Measurements from ENCODE around the gene HHAT.

The HHAT gene

DNA sequence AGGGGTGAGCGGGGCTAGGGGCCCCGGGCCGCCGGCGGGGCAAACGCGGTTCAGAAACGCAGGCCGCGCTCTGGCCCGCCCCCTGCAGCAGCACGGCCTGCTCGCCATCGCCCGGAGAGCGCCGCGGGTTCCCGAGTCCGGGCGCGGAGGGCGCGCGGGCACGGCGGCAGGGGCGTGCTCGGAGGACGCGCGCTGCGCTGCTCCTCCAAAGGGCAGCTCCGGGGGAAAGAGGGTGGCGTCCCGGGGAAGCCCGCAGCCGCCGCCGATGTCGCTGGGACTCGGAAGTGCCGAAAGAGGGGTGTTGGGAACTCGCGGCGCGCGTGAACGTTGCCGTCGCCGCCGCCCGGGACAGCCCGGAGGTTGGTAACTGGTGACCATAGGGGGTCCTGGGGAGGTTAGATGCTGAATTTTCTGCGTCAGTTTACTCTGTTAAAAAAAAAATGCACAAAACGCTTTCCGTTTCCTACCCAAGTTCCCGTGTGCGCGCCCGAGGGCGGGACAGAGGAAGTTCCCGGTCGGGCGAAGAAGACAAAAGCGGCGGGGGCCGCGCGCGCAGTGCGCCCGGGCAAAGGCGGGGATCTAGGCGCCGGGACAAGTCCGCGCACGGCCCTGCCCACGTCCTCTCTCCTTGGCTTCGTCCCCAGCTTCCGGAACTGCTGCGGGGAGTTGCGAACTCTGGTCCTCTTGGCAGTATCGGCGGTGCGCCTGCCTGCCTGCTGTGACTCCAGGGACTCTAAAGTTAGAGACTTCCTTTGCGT is at the start of gene HHAT:
TSS of gene HHAT (plus strand) at position 157 of the 758 bp plus-strand sequence. CDS start 20,074 bp downstream, outside the sequence.
- peak; percentile 65 for DNase-seq

DNA sequence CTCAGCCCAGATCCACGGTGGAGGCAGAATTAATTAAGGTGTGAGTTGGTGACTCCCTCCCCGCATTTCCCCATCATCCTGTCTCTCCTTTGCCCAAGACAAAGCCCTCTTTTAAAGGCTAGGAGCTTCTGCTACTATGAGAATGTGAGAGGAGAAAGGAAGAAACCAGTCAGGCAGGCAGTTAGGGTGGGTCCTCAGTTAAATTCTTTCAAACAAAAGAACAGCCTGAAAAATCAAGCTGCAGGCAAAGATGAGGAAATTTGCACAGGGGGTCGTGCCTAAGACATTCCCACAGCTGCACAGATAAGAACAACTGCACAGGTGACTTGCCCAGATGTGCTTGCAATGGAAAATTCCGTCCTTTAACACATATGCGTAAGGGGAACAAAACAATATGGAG is 48.5 kb upstream of the HHAT start:
- no peak for DNase-seq

DNA sequence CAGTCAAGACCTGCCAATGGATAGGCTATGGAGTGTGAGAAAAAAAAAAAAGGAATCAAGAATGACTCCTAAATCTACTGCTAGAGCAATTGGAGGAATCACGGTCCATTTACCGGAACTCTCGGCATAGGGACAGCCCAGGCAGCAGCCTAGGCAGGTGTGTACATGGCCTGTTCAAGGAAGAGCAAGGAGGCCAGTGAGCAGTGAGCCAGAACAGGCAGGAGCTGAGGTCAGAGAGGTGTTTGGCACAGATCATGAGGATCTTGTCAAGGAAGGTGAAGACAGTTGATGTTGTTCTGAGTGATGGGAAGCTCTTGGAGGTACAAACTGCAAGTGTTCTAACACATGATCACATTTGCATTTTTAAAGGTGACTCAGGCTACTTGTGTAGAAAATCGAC is 40.6 kb upstream of the HHAT start:
- no peak for DNase-seq

DNA sequence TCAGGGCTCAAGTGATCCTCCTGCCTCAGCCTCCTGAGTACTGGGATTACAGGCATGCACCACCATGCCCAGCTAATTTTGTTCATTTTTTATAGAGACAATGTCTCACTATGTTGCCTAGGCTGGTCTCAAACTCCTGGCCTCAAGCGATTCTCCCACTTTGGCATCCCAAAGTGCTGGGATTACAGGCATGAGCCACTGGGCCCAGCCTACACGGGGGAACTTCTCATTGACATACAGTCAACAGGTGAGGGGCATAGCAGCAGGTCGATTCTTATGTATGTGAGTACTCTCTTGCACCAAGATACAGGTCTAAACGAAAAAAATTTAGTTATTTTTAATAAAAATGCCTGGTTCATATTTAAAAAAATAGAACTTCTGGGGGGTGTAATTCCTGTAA is 39.5 kb upstream of the HHAT start:
- DNase-seq, result no peak

DNA sequence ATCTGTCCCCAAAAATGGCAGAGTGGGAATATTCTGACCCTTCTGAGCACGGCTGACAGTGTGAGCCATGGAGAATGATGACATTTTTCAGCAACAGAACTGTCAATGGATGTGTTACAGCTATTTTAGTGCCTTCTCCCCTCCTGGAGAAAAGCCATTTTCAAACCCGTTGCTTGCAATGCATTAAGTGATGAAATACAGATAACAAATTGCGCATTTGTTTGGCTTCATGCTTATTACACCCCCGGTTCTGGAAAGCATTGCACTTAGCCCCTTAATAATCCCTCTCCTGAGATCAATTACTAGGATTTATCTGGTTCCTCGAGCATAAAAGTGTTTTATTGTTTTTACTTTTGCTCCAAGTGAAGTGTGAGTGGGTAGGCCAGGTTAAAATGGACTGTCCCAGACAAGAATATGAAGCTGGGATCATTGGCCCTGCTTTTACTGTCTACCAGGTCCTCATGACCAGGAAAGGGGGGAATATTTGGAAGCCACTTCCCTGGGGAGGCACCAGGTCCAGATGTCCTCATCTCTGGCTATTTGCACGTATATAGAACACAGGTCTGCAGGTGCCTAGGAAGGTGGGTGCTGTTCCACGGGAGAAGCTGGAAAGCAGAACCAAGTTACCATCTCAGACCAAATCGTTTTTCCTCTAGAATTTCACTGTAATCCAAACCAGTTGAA is 37.5 kb upstream of the HHAT start:
- peak; percentile 19 for DNase-seq

DNA sequence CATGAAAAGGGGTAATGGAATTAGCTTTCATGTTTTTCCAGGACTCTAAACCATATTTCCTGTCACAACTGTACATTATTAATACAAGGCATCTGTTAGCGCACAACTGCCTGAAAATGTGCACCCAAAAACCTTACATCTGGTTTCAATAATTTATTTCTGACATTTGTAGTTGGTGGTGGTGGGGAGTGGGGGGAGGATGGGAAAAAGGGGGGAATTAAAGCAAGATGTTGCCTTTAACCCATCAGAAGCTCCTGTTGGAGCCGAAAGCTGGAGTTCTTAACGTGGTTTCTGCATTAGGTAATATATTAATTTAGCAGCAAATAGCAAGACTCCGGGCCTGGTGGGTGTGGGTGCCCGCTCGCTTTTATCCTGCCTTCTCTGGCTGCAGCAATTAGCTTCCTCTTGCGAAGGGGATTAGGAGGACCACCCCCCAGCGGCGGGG is 36.9 kb upstream of the HHAT start:
- DNase-seq, result peak; percentile 96

DNA sequence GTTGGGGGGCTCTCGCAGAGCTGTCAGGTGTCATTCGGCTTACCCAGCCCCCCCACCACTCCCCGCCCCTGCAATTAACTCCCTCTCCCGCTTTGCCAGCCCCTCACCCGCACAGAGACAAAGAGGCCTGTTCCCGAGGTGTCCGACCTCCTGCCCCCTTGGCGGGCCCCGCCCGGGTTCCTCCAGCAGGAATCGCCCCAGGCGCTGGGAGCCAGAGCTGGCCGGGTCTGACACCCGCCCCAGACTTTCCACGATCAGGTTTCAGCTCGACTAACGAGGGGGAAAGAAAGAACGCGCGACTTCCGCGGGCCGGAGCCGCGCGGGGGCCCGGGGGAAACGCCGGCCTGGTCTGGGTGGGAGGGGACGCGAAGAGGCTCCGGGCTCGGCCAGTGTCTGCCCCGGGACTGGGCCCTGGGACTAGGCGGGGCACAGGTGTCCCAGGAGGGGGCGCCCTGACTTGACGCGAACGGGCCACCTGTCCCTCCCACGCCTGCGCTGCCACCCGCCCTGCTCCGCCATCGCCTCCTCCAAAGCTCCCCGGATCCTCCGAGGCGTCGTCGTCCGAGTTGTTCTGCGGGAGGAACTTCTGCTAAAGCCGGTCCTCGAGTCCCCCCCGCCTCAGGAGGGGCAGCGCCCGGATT is 36.4 kb upstream of the HHAT start:
- DNase-seq, result peak; percentile 26

DNA sequence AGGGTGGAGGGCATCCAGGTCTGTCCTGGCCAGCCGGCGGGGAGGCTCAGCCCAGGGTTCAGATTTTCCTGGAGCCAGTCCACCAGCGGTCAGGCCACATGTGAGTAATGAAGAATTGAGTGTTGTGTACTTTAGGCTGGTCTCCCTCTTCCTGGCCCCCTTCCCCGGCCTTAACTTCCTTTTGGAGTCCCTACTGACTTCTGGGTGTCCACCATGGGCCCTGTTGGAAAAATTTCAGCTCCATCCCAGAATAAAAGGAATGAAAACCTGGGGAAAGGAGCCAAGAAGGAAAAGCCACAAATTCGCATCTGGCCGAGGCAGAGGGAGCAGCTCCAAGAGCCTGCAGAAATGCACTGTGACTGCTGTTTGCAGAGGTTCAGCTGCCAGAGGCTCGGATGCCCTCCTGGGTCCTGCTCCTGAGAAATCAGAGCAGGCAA is 35.5 kb upstream of the HHAT start:
- peak; percentile 97 for DNase-seq

DNA sequence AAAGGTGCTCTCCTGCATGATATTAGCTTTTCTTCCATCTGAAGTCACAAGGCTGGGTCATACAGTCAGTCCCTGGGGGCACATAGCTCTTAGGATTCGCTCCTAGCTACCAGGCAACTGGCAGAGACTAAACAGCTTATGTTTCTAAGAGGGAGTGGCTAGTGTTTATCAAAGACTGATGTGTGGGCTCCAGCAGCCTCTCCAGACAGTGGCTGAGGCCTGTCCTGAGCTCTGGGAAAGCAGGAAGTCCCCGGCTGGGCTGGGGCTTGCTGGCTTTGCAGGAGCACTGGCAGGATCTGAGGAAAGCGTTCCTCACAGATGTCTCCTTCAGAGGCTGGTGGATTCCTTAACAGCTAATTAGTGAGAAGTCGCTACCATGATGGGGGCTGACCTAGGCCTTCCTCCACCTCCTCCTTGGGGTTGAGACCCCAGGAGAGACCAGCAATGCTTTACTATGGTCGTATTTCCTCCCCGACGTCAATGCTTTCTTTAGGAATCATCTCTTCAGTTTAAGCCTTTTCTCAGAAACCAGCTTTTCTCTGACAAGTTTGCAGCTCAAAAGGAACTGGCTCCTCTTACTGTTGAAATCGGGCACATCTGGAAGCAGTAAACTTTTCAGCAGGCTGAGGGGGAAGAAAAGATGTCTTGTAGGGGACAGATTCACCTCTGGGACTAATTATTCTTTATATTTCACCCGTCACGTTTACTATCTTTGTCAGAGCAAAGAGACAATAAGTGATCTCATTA is 33.5 kb upstream of the HHAT start:
- DNase-seq, result peak; percentile 52

DNA sequence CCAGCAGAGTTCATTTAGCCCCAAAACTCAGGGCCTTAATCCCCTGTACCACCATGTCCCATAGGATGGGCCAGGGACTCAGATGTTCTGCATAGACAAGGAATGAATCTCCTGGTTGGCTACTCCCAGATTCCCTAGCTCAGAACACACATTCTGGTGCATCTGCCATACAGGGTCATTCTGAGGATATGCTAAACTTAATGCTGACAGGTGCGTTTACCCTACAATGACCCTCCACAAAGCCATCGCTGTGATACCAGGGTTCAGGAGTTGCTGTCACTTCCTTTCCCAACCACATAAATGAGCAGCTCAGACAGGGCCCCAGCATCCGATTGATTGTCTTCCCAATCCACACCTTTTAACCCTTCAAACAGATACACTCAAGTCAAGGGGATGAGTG is 32.0 kb upstream of the HHAT start:
- DNase-seq, result no peak

DNA sequence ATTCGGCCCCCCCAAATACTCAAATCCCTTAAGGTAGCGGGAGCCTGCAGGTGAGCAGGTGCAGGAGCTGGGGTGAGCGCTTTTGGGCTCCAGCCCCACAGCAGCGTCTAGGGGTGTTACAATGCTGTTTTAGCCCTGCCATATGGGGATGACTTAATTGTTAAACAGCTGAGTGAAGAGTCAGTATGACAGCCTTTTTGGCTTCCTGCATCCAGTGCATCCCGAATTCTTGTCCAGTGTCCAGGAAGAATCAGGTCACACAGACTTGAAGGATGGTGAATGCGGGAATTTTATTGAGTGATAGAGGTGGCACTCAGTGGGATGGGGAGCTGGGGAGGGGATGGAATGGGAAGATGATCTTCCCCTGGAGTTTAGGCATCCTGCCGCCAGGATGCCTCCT is 30.4 kb upstream of the HHAT start:
- DNase-seq, result no peak

DNA sequence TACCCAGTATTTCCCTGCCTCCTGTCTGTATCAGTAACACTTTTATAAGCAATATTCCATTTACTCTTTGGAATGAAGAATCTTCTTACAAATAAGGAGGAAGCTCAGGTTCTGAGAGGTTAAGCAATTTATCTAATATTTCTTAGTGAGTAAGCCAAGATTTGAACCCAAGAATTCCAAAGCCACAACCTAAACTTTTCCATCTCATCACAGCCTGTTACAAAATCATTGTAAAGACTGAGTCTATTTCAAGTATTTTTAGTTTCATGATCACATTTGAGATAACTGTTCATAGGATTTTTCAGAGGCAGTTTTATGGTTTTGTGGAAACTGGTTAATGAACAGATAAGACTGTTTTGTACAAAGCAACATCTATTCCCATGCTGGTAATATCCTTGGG is 29.8 kb upstream of the HHAT start:
- peak; percentile 34 for DNase-seq

DNA sequence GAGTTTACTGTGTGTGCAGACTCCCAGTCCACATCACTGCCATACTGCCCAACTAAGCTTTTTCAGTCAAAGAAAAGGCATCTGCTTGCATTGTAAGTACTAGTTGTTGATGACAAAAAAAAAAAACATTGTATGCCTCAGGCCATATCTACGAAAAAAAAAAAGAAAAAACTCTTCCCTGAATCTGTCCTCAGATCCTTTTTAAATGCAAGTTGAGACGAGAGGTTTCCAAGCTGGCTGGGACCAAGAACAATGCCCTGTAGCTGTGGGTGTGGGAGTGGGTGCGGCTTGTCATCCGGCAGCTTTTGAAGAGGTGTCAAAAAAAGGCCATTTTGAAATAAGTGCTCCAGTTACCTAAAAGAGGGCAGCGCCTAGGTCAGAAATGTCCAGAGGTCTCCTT is 29.2 kb upstream of the HHAT start:
- DNase-seq, result no peak

DNA sequence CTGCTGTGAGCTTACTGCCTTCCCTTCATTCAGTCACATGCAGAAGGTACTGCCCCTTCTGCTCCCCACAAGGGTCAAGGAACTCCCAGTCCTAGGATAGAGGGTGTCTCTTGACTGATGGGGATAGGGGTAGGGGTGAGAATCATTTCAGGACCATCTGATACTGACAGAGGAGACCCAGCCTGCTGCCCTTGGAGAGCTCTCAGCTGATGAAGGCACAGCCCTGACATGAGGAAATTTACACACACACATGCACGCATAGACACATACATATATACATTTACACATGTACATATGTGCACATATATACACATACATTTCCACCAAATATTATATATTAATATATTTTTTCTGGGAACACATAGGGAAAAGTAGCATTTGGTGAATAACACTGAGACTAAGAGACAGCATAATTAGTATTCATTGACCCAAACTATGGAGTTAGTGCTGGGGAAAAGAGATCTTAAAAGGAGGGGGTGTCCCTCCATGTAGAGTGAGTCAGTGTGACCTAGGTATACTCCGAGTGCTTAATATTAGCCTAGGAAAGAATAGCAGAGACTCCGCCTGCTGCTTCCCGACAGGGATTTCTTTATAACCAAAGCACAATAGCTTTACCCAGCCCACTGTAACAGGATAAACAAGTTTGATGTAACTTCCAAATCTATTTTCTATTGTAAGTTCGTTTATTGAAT is 27.6 kb upstream of the HHAT start:
- DNase-seq, result no peak

DNA sequence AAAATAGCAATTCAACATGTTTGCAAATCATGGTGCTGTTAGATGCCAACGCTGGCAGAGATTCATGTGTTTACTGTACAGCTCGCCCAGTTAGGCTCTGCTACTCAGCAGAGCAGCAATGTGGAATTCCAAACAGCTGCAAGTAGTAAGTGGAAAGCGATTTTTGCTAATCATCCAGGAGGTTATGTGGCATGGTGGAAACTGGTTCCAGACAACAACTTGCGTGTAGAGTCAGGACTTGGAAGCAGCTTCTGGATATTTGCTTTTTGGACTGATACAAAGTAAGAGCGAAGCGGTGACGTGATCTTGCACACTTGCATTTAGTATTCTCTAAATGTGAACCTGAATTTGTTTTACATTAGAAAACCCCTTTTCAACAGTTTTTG is 27.1 kb upstream of the HHAT start:
- peak; percentile 31 for DNase-seq

DNA sequence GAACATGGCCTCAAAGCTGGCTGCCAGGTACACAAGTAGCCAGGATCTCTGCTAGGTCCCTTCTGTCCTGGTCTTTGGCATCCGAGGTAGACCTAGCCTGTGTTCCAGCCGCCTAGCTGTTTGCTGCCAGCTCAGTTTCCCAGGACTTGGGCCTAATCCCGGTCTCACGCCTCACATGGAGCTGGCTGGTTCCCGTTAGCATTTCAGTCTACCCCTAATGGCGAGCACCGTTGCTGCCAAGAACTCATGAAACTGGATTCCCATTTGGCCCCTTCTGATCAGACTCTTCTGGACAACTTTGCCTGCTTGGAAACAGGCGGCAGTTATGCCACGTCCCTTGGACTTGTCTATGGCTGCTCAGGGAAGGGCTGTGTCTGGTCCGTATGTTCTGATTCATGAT is 26.2 kb upstream of the HHAT start:
- DNase-seq, result no peak

DNA sequence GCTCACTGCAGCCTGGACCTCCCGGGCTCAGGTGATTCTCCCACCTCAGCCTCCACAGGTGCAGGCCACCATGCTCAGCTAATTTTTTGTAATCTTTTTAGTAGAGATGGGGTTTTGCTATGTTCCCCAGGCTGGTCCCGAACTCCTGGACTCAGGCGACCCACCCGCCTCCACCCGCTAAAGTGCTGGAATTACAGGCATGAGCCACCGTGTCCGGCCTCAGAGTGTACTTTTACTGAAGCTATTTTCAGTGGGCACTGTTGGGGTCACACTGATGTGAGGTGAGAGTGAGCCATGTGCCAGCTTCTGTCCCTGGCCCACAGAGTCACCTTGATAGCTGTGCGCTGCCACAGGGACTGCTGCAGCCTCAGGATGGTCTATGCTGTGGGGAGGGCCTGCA is 25.3 kb upstream of the HHAT start:
- DNase-seq, result no peak

DNA sequence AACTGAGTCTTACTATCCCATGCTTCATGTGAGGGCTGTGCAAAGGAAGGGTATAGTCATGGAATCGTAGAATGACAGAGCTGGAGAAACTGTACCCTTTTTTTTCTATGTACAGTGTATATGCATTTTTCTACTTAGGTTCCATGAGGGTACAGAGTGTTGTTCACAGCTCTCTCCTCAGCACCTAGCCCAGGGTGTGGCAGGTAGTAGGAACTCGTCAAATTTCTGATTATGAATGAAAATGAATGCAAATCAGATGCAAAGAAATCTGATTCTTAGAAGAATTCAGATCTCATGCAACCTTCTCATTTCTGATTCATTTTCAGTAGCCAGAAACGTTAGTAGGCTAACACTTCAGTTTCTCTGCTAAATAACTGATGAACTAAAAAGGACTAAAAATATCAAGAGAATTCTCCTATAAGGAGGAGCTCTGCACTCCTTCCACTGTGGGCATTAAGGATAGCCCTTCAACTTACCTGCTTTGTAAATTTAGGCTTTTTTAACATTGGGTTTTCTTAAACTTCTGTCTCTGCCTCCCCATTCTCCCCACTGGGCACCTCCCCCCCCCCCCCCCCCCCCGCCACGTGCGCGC is 18.0 kb upstream of the HHAT start:
- no peak for DNase-seq

DNA sequence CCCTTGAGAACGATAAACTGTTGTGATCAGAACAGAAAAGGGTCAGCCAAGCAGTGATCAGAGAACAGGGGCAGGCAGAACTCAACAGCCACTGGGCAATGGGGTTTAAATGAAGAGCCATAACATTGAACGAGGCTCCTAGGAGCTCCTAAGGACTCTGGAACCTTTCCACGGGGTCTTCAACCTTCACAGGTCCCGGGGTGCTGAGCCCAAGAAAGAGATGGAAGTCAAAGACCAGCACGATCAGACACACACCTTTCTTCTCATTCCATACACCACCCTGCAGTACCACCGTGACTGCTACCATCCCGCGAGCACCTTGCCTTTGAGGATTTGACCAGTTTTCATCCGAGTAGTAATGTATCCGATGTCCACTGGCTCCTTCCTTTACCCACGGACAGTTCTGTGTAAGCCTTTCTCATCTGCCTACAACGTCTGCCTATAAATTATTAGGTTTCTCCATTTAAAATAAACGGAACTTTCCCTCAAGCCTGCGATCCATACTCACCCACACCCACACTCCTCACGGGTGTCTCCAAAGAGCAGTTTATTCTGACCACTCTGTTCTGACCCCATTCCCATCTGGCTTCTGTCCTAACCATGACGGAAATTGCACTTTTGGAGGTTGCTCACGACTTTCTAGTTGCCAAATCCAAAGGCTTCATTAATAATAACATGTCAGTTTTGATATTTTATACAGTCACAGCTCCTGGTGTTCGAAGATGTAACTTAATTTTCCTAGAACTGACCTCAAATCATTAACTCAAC is 16.8 kb upstream of the HHAT start:
- DNase-seq, result peak; percentile 21

DNA sequence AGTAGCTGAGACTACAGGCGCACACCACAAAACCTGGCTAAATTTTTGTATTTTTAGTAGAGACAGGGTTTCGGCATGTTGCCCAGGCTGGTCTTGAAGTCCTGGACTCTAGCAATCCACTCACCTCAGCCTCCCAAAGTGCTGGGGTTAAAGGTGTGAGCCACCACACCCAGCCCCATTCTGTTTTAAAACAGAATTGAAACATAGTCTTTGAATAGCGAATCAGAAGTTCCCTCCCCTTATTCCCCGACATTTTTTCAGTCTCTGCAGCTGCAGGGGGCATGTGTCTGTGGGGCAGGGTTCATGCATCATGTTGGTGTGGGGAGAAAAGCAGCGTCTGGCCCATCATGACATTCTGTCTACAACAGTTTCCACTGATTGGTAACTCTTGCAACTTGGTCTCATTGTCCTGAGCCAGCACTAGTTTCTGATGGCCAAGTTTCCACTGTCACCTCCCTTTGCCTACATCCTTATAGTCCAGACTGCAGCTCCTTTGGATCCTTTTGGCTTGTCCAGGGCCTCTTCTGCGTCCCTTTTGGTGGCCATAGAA is 15.6 kb upstream of the HHAT start:
- DNase-seq, result no peak

DNA sequence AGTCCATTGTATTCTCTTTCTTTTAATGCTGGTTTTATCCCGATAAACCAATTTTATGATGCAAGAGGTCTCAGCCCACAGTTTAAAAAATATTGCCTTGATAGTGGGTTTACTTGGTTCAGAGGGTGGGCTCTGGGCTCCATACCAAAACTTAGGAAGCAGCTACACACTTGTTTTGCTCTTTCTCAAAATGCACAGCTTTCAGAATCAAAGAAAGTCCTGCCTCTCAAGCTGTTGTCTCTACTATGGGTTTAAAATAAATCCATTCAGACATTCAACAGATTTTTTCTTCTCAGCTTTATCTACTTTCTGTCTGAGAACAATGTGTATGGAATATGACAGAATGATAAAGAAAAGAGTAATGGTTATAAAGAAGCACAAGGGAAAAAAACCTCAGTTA is 14.8 kb upstream of the HHAT start:
- no peak for DNase-seq

Measured in fibroblast of upper back skin (primary cell).